Left ventricle myocardium inferior (tissue), 1 donor: Measurements from ENCODE around the gene EPB41L4A. TPM values are rescaled to one million over a fixed set of nuclear protein-coding genes. Genes with fewer than 3 reads are reported as not detected.

Experiments
- DNase-seq: peaks from one replicate; pipeline ENCODE4 v3.0.0-alpha.2; 2020
- H3K27ac ChIP-seq: fragments of 200-600 bp; replicated peaks from 2 replicates; pipeline ENCODE4 v1.8.0; 2021
- H3K27me3 ChIP-seq: fragments of 200-600 bp; 2 replicates; pipeline ENCODE4 v1.8.0; 2021; ENCODE audit warnings: low read depth
- H3K36me3 ChIP-seq: fragments of 200-600 bp; 2 replicates; pipeline ENCODE4 v1.8.0; 2021
- H3K4me1 ChIP-seq: fragments of 200-600 bp; 2 replicates; pipeline ENCODE4 v1.8.0; 2021
- H3K4me3 ChIP-seq: fragments of 200-600 bp; 2 replicates; pipeline ENCODE4 v1.8.0; 2021; ENCODE audit warnings: mild to moderate bottlenecking, moderate library complexity
- H3K9me3 ChIP-seq: fragments of 200-600 bp; replicated peaks from 2 replicates; pipeline ENCODE4 v1.8.0; 2021
- intact Hi-C: fragments of 100-400 bp; cut with micrococcal nuclease; formaldehyde crosslinking; loops from one replicate; pipeline ENCODE4 v1.11.0; 2022
- total RNA-seq: library from RNA; stranded (reverse); fragmentation: NEBNext Ultra II Directional; extraction: Animal tissue kit (Norgen Biotek cat#: 25700); gene quantifications from one replicate; pipeline ENCODE4 v1.2.1, GENCODE V29; 2021
- TF ChIP-seq, protein P1 (sequence below): fragments of 200-600 bp; IDR thresholded peaks from 2 replicates; pipeline ENCODE4 v1.8.0; 2021; ENCODE audit warnings: antibody characterized with exemption, mild to moderate bottlenecking, borderline replicate concordance
- donor health status: DM: no; HTN: yes; CAD: no; lungs with severe emphysema.

Gene EPB41L4A
- total RNA-seq, 1 donor from 2014 or later: 17.8 TPM

DNA sequence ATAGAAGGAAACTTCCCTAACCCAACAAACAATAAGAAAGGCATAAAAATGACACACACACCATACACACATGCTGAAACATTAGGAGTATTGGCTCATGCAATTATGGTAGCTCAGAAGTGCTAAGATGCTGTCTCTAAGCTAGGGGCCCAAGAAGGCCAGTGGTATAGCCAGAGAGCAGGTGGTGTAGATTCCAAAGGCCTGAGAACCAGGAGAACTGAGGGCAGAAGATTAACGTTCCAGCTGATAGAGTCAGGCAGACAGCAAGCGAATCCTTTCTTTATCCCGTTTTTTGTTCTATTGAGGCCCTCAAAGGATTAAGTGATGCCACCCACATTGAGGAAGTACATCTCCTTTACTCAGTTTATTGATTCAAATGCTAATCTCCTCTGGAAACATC is 262.9 kb downstream of the EPB41L4A start:
- H3K9me3 ChIP-seq: peaks cover 6% of the 10 kb centered on the region
- intact Hi-C loops: no loop called here
- H3K36me3 ChIP-seq: no peaks in the 10 kb centered on the region
- H3K4me3 ChIP-seq: no peak overlapping the region
- no peaks in the 10 kb centered on the region for H3K27me3 ChIP-seq
- DNase-seq: no peak
- TF ChIP-seq, protein P1, sequence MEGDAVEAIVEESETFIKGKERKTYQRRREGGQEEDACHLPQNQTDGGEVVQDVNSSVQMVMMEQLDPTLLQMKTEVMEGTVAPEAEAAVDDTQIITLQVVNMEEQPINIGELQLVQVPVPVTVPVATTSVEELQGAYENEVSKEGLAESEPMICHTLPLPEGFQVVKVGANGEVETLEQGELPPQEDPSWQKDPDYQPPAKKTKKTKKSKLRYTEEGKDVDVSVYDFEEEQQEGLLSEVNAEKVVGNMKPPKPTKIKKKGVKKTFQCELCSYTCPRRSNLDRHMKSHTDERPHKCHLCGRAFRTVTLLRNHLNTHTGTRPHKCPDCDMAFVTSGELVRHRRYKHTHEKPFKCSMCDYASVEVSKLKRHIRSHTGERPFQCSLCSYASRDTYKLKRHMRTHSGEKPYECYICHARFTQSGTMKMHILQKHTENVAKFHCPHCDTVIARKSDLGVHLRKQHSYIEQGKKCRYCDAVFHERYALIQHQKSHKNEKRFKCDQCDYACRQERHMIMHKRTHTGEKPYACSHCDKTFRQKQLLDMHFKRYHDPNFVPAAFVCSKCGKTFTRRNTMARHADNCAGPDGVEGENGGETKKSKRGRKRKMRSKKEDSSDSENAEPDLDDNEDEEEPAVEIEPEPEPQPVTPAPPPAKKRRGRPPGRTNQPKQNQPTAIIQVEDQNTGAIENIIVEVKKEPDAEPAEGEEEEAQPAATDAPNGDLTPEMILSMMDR: no peak
- H3K4me1 ChIP-seq: peaks cover 11% of the 10 kb centered on the region
- H3K27ac ChIP-seq: no peak overlapping the region

DNA sequence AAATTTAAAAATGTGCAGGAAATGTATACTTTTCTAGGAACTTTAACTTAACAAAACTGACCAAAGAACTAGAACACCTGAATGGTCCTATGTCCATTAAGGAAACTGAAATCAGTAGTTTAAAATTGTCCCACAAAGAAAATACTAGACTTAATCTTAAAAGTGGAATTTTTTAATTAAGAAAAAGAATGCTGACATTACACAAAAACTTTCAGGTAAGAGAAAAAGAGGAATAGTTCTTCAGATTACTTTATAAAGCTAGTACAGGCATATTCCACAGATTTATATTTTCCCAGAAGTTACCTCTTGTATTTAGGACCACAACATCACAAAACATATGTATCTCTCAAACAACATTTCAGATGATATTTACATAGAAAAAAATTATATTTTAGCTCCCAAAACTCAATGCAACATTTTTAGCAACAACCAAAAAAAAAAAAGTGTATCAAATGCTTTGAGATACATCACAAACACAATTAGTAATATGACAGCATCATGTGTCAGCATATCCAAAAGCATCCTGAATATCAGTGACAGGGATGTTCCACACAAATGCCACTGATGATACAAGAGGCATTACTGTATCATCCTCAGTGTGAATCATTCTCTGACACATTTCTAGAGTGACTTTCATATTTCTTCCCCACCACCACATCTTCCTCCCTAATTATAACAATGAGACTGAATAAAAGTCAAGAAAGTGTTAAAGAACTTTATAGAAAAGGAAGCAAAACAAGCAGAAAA is 264.0 kb downstream of the EPB41L4A start:
- Histone ChIP-seq H3K4me1 (peaks cover 3% of the 10 kb centered on the region), H3K27ac (no peak overlapping the region), H3K27me3 (no peaks in the 10 kb centered on the region), H3K36me3 (no peaks in the 10 kb centered on the region), H3K9me3 (peaks cover 11% of the 10 kb centered on the region), H3K4me3 (no peak overlapping the region)
- TF ChIP-seq, protein P1: no peak
- no peak for DNase-seq
- intact Hi-C loops: no loop called here

DNA sequence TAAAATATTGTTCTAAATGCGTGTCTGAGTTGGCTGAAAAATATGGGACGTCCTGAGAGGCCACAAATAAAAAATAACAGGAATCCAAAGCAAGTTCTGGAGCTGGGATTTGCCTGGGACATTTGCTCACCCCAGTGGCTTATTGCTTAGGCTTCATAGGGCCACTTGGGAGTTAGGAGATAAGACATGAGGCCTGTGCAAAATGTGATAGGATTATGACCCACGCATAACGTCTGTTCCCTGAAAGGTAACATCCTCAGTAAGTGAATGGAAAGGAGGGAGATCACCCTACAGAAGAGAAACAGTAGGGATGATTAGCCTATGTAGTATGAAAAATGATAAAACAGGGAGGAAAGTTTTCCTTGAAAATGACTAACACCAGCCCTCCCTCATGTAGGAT is 269.4 kb downstream of the EPB41L4A start:
- Histone ChIP-seq H3K27me3 (no peaks in the 10 kb centered on the region), H3K4me1 (peaks cover 15% of the 10 kb centered on the region), H3K36me3 (no peaks in the 10 kb centered on the region), H3K27ac (no peak overlapping the region), H3K9me3 (peaks cover 4% of the 10 kb centered on the region), H3K4me3 (no peak overlapping the region)
- TF ChIP-seq, protein P1: no peak
- intact Hi-C loops: loop anchor here (5.0 kb wide), 1 partner anchor 617 kb away; no protein-coding TSS in a partner anchor
- DNase-seq: no peak

DNA sequence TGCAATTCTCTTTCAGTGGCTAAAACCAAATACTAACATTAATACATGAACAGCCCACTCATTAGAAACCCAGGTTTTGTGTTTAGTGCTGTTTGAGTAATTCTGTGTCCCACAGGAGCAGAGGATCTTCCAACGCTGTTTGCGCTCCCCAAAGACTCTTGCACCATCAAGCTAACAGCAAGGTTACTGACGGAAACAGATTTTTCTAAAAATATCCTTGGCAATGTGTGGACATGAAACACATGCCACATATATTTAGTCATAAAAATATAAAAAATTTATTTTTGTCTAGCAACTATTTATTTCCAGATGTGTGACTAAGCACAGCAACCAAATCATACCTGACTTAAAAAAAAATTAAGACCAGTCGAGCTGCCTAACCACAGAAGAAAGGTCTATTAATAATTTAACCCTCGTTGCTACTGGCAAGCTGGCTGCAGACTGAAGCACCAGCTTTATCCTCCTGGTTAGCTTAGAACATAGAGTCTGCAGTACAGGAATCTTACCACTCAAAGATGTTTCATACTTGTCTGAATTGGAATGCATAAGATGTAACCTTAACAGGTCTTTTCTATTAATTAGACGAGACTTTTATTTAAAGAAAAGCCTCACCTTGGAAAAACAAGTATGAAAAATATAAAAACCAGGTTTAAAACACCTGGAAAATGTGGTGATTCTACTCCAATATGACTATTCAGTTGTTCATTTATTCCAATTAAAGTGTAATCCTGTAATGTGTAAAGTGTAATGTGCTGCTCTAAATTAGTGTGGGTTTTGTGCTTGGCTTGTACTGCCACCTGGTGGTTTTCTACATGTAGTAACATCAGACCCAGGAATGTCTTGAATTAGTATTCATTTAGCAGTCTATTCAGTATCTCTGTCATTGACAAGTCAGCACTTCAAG is 272.5 kb downstream of the EPB41L4A start:
- DNase-seq: no peak
- TF ChIP-seq, protein P1: peak; percentile 90
- Histone ChIP-seq H3K4me1 (peaks cover 39% of the 10 kb centered on the region), H3K4me3 (no peak overlapping the region), H3K27ac (peak overlapping the region; percentile 36), H3K27me3 (no peaks in the 10 kb centered on the region), H3K36me3 (no peaks in the 10 kb centered on the region), H3K9me3 (peaks cover 4% of the 10 kb centered on the region)
- intact Hi-C loops: loop anchor here (2.0 to 5.0 kb wide), 3 partner anchors 134 to 614 kb away; no protein-coding TSS in a partner anchor

DNA sequence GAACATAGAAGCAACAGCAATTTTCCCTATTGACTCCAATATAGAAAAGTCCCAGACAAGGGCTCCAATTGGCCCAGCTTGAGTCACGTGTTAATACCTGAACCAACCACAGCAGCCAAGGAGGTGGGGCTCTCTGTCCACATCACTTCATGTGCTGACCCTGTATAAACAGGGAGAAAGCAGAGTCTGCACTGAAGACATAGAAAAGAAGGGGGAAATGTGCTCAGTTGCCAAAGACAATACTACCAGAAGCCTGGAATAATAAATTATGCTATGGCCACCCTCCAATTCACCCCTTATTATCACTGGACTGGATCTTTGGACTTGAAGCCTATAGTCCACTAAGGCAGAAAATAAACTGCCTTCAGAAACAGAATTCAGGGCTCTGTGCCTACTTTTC is 275.4 kb downstream of the EPB41L4A start:
- Histone ChIP-seq H3K27me3 (no peaks in the 10 kb centered on the region), H3K36me3 (no peaks in the 10 kb centered on the region), H3K4me1 (peaks cover 39% of the 10 kb centered on the region), H3K9me3 (no peaks in the 10 kb centered on the region), H3K4me3 (no peak overlapping the region), H3K27ac (no peak overlapping the region)
- TF ChIP-seq, protein P1: no peak
- intact Hi-C loops: no loop called here
- no peak for DNase-seq
